COLO829 (cell line): ENCODE measurements around the gene CFAP410.

Source experiments
- DNase-seq: peaks from one replicate; pipeline ENCODE4 v3.0.0; 2012; ENCODE audit warnings: low spot score

The CFAP410 gene

DNA sequence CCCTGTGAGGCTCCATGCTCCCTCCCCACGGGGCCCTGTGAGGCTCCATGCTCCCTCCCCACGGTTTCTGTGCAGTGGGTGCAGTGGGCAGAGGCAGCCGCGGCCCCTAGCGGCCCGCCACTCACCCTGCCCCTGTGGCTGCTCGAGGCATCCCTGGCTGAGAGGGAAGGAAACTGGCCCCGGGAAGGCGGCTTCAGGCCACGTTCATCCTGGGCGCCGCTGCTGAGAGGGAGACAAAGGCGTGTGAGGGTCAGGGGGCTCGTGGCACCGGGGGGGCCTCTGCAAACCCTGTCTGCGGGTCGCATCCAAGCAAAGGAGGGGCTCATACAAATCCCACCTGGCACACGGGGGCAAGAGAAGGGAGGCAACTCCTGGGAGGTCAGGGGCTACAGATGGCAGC lies 8.5 kb downstream of the CFAP410 start:
- no peak for DNase-seq

DNA sequence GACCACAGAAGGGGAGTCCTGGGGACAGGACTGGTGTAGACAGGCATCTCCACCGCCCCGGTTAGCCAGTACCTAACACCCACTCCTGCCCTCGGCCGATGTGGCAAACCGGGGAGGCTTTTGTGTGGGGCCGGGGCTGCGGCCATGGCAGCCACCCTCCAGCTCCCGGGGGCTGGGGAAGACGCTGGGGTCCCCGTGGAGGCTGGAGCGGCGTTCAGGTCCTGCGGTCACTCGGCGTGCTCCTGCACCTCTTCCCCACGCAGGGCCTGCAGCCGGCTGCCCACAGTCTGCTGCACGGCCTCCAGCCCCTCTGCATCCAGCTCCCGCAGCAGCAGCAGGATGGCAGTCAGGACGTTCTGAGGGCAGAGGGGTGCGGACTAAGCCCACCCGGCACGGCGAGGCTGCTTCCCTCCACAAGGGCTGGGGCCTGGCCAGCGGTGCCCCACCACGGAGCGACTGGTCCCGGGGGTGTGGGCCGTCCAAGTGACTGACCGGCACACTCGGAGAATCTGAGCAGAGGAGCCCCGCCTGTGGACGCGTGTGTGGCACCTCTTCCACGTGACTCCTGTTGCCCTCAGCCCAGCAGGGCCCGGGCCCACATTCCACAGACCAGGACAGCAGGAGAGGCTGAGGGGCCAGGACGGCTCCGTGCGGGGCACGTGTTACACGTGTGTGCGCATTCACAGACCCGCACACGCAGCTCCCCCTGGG lies 9.1 kb downstream of the CFAP410 start:
- no peak for DNase-seq

DNA sequence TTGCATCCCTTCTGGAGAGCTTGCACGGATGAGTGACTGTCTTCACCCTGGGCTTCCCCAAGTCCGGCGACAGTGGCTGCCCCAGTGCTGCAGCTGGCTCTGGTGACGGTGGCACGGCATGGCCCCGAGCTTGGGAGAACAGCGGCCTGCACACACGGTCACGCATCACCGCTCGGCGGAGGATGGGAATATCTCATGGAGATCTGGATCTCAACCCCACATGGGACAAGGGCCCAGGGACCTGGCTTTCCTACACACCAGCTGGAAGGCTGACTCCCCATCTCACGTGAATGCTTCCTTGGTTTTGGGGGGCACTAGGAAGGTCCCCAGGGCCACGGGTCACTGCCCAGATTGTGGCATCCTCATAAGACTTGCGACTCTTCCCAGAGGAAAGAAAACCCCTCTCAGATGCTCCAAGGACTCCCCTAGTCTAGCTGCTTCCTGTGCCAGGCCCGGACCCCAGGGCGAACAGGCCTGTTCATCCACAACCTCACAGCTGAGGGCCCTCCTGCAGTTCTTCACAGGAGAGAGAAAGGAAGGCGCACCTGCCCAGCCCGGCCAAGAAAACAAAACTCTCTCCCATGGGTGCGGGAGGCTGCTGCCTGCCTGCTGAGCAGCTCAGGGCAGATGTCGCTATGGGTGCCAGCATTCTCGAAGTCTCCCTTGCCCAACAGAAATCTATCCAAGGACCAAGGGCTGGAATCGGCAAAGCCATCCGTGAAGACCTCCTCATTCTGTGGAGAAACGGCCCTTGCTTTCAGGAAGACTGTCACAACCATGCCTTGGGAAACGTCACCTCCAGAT lies 9.9 kb downstream of the CFAP410 start:
- DNase-seq: no peak

DNA sequence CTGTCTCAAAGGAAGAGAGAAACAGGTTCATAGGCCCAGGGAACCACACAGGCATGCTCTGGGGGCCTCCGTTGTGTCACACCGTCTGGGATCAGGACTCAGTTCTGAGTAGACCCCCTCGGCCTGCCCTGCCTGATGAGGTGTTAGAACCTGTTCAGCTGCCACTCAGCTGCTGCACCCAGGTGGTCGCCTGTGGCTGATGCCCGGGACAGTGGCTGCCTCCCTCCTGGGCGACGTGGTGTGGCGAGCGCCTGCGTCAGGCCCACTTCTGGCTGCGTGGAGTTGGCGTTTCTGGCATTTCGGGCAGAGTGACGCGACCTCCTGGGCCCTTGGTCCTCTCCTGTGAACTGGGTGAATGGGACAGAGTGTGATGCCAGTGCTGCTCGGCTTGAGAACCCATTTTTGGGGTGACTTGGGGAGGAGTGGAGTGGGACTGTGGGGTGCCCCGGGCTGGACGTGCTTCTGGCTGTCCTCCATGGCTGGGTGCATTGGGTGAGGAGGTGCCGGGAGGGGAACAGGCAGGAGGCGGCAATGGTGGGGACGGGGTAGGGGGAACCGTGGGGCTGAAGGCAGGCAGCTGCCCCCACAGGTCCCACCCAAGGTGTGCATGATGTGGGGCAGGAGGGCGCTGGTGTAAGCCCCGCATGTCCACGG lies 10.8 kb downstream of the CFAP410 start:
- DNase-seq: no peak

DNA sequence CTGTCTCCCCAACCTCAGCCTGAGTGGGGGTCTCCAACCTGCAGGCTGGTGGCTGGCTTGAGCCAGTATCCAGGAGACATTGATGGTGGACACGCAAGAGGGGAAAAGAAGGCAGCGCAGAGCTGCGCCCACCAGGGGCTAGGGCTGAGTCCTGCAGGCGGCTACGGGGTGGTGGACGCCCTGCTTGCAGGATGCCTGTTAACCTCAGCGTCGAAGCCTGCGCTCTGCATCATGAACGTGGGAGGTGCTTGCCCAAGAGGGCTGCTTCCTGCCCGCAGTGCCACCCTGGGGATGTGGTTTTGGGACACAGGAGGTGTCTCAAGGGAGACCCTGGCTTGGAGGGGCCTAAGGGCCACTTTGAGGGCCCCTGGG lies 11.6 kb downstream of the CFAP410 start:
- DNase-seq: no peak

DNA sequence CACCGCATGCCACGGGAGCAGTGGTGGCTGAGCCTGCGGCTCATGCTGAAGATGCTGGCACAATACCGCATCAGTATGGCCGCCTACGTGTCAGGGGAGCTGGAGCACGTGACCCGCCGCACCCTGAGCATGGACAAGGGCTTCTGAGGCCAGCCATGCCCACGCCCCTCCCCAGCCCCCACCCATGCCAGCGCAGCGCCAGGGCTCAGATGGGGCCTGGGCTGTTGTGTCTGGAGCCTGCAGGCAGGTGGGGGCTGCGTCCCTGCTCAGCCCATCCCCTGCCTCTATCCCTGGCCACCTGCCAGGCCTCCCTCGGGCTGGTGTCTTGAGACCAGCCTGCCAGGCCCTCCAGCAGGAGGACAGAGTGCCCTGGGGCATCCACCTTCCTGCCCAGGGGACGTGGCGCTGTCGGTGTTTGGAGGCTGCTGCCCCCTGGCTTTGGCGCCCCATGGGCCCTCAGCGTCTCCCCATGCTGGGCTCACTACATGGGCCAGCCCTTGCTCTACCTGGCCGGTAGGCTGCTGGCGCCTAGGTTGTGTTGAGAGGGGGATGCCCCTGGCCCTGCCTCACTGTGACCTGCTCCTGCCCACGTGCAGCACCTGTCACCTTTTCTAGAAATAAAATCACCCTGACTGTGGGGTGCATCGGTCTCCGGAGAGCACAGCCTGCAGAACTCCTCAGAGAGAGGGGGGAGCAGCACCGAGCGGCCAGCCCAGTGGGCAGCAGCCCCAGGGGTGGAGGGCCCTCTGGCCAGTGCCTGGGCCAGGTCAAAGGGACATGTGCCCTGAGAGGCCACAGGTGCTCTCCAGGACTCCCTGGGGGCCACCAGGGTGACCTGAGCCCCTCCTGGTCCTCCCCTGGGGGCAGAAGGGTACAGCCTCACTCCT lies 12.2 kb downstream of the CFAP410 start:
- no peak for DNase-seq

DNA sequence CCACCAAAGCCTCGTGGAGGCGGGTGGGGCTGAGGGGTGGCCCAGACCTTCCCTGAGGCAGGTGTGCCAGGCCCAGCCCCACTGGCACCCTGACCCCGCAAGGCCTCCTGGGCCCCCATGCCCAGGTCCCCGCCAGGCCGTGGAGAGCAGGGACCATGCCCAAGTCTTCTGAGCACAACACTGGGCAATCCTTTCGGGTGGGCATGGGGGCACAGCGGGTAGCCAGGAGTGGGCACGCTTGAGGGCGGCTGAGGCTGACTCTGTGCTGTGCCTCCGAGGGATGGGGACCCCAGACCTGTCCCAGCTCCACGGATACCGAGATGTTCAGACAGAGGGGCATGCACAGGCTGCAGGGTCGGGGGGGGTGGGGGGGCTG lies 12.9 kb downstream of the CFAP410 start:
- DNase-seq: no peak

DNA sequence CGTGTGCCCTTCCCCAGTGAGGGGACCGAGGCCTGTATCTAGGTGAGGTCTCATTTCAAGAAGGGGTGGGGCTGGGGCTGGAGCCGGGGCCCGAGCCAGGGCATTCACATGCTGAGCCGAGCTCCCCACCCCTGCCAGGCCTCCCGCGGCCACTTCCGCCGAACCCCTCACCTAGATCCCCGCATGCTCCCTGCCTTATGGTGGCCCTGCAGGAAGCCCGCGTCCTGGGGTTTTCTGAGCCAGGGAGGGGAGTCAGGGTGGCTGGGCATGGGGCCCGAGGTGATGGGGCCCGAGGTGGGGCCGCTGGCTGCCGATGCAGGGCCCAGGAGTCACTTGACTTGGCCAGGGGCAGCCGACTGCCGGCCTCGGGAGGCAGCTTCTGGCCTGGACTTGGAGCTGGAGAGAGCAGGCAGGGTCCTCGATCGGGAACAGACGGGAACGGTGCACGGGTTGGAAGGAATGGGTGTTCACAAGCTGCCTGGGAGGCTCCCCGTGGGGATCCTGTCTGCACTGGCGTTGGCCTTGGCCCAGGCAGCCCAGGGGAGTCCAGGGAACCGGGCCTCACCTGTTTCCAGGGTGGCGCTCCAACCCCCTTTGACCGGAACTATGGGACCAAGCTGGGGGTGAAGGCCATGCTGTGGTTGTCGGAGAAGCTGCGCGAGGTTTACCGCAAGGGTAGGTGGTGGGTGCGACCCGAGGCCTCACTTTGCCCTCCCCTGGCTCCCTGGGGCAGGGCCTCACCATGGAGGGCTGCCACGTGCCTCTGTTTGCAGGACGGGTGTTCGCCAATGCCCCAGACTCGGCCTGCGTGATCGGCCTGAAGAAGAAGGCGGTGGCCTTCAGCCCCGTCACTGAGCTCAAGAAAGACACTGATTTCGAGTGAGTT lies 13.6 kb downstream of the CFAP410 start:
- no peak for DNase-seq

DNA sequence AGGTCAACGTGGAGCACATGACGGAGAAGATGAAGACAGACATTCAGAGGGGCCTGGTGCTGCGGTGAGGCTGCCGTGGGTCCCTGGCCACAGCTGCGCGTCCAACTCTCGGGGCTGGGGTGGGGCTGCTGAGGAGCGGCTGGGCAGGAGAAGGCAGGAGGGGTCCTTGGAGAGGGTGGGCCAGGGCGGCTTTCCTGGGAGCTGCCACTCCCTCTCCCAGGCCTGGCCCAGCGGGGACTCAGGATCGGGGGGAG lies 14.4 kb downstream of the CFAP410 start:
- DNase-seq: no peak

DNA sequence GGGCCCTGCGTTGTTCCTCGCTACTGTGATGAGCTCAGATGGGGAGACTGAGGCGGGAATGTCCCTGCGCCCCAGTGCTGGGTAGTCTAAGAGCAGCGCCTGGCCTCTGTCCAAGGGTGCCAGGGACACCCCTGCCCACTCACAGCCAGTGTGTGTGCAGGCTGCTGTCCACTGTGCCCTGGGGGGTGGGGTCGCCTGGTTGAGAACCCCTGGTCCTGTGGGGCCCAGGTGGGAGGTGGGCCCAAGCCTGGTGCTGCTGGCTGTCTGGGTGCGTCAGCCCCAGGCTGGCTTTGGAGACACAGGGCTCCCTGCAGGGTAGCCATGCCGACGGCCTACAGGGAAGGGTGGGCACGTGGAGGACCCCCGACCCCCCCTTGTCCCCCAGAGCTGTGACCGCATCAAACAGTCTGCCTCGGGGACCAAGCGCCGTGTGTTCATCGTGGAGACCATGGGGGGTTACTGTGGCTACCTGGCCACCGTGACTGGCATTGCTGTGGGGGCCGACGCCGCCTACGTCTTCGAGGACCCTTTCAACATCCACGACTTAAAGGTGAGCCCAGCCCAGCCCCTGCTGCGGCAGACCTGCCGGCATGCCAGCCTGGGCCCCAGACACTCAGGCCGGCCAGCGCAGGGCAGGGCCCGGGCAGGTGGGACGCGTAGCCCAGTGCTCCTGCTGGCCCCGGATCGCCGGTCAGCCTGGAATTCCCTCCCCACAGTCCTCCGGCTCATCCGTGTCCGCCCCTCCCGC lies 14.9 kb downstream of the CFAP410 start:
- no peak for DNase-seq

DNA sequence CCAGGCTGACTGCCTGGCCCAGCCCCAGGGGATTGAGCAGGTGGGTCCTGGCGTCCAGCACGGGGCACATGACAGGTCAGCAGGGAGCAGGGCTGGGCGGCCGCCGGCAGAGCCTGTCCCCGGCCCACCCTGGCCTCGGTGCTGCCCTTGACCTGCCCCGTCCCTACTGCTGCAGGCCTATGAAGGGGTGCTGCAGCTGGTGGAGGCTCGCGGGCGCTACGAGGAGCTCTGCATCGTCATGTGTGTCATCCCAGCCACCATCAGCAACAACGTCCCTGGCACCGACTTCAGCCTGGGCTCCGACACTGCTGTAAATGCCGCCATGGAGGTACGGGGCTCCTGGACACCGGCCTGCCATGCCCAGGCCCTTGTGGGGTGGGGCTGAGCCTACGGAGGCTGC lies 15.6 kb downstream of the CFAP410 start:
- no peak for DNase-seq

DNA sequence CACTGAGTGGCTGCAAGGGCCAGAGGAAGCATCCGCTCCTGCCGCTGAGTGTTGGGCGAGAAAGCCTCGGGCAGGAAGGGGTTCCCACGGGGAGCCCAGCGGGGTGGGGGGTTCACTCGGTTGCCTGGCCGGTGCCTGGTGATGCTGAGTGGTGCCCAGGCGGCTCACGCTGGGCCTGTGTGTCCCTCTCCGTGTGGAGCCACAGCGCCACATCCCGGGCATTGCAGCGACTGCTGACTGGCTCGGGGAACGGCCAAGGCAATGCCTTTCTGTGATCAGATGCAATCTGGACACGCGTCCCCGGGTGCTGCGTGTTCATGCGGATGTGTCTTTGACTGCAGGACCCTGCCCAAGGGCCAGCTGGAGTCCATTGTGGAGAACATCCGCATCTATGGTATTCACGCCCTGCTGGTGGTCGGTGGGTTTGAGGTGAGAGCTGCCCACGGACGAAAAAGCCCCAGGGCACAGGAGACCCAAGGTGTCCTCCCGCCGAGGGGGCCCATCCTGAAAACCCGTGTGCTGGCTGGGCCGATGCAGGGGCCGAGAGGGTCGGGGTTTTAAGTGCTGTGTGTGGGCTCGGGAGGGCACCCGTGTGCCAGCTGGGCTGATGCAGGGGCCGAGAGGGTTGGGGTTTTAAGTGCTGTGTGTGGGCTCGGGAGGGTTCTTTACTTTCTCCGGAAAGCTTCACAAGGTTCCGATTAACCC lies 16.4 kb downstream of the CFAP410 start:
- no peak for DNase-seq

DNA sequence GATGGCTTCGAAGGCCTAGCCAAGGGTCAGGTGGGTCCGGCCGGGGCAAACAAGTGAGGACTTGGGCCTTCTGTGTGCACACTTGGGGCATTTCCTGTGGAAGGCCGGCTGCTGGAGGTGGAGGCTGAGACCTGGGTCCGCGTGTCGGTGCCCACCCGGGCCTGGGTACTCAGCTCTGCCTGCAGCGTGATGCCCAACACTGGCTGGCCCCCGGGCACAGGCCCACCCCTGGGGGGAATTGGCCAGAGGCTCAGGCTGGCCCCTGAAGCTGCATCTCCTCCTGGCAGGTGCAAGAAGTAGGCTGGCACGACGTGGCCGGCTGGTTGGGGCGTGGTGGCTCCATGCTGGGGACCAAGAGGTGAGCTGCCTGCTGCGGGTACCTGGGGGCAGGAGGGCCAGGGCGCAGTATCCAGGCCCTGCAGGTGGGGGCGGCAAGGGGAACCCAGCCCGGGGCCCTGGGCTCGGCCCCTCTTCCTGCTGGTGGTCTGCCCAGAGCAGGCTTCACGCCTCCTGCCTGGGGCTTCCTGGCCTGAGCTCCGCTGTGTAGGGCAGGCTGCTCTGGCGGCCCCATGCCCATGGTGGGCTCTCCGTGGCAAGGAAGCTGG lies 17.2 kb downstream of the CFAP410 start:
- DNase-seq: no peak

DNA sequence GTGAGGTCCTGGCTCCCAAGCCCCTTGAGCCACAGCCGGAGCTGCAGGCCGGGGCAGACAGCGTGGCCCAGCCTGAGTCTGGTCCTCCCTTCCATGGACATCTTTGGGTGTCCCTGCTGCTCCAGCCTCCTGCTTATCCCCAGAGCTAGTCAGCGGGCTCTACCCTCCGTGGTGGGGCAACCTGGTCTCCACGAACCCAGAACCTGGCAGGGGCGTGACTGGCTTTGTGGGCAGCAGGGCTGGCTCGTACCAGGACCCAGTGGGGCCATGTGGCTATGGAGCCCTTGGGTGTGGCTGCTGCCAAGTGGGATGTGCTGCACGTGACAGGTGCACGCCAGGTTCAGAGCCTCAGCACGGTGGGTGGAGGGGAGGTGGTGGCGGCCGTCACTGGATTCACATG lies 18.3 kb downstream of the CFAP410 start:
- no peak for DNase-seq

DNA sequence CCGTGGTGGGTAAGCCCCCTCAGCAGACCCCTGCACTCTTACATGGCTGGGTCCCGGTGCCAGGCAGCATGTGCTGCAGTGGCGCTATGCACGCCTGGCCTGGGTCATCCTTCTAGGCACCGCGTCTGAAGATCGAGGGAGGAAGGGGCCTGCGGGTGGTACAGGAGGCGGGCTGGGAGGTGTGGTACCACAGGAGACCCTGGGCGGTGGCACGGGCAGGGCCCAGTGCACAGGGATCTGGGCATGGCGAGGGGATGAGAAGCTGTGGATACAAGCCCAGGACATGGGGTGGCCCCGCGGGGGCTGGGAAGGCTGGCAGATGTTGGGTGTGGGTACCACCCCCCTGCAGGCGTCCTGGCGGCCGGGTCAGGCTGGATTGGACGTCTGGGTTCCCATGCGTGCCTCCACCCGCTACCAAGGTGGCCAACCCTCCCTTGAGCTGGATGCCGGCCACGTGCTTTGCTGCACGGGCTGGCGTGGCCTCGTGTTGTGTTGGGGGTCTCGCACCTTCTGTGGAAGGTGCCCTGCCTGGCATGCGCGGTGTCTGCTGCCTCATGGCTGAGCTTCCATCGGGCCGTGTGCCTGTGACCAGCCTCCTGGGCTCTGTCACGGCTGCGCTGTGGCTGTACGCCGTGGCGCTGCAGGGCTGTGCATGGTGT lies 19.7 kb downstream of the CFAP410 start:
- no peak for DNase-seq

DNA sequence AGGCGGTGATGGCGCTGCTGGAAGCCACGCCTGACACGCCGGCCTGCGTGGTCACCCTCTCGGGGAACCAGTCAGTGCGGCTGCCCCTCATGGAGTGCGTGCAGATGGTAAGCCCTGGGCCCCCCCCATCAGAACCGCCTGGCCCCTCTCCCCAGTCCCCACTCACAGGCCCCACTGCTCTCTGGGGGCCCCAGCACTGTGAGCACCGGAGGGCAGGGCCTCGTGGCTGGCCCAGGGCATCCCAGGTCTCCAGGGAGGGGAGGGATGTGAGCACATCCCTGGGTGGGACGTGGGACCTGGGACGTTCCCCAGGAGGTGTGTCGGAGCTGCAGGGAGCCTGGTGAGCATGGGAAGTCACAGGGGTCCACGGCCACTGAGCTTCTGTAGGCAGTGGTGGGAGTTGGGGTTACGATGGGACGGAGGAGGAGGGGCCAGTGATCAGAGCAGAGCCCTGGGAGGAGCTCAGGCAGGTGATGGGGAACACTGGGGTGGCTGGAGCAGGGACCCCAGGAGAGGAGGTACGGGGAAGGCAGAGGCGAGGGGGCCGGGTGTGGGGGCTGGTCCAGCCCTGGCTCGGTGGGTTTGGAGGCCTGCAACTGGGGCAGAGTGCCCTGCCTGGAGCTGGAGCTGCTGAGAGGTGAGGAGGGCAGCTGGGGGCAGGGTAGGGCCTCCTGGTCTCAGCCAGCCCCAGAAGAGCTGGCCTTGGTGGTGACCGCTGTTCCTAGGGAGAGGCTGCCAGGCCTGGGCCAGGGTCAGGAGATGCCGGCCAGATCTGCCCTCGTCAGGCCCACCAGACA lies 20.5 kb downstream of the CFAP410 start:
- DNase-seq: no peak

DNA sequence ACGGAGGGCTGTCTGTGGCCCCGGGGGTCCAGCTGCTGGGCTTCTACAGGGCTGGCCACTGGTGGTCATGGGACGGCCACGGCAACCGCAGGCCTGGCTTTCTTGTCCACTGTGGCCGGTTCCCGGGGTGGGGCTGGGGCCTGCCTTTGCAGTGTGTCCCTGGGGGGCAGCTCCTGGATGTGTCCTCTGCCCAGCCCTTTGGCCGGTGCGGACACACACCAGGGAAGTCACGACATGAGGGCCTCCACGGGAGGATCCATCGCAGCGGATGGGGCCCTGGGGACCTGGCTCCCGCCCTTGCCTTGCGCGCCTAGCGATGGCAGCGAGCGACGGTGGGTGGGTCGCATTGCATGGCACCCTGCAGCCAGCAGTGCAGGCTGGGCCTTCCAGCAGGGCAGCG lies 21.3 kb downstream of the CFAP410 start:
- DNase-seq: no peak

DNA sequence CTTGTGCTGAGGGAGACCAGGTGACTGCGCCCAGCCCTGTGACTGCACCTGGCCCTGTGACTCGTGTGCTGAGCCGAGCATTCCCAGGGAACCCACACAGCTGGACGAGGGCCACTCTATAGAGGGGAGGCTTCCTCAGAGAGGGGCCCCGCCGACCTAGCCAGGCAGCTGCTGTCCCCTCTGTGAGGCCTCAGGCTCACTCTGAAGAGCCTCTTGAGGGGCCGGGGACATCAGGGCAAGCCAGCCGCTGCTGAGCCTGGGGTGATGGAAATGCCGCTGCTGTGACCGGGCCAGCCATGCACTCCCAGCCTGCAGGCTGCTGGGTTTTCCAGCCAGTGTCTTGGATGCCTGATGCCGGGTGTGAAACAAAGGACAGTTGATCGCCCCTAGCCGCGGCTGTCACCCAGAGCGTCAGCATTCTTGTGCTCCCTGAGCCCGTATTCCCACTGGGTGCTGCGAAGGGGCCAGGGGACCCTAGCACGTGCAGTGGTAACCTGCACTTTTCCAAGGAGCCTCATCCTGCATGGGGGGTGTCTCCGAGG lies 21.9 kb downstream of the CFAP410 start:
- DNase-seq: no peak
